Cardiac muscle cell (in vitro differentiated cells and primary cell): Measurements from ENCODE around the gene SIRT4. TPM values are rescaled to one million over a fixed set of nuclear protein-coding genes. Genes with fewer than 3 reads are reported as not detected.

Source experiments
- DNase-seq, 2 donors: peaks; one replicate each; pipeline versions ENCODE4 v3.0.0 to v3.0.0-alpha.2; 2010 to 2017; ENCODE audit warnings: low read depth in 1 of 2, low spot score in 1 of 2
- H3K27ac ChIP-seq: fragments of 200-600 bp; sonication (generic); 2 replicates; pipeline ENCODE4 v1.5.1; 2016
- H3K27me3 ChIP-seq: fragments of 200-600 bp; sonication (generic); 2 replicates; pipeline ENCODE4 v1.6.0; 2016; ENCODE audit warnings: control low read depth
- H3K36me3 ChIP-seq: fragments of 200-600 bp; sonication (generic); 2 replicates; pipeline ENCODE4 v1.5.1; 2016; ENCODE audit warnings: control low read depth
- H3K4me1 ChIP-seq: fragments of 200-600 bp; sonication (generic); 2 replicates; pipeline ENCODE4 v1.8.1; 2017; ENCODE audit warnings: low read depth, mild to moderate bottlenecking, mixed run types
- H3K4me3 ChIP-seq: fragments of 200-600 bp; sonication (generic); 2 replicates; pipeline ENCODE4 v1.5.1; 2016; ENCODE audit warnings: mild to moderate bottlenecking
- H3K9me3 ChIP-seq: fragments of 200-600 bp; sonication (generic); 2 replicates; pipeline ENCODE4 v1.5.1; 2017; ENCODE audit warnings: low read depth, mild to moderate bottlenecking, control low read depth
- polyA plus RNA-seq: library from polyadenylated mRNA; unstranded; fragments of >200 nt; fragmentation: Nextera tagmentation; extraction: Ambion mirVana; gene quantifications from 2 replicates; pipeline ENCODE4 v1.2.1, GENCODE V29; 2016
- total RNA-seq: library from RNA; depleted of rRNA; stranded (reverse); fragments of >200 nt; gene quantifications from 2 replicates; pipeline ENCODE4 v1.2.3, GENCODE V29; 2016
- TF ChIP-seq, protein P1 (sequence below): IDR thresholded peaks from 2 replicates; pipeline ENCODE4 v1.5.1; 2012; ENCODE audit warnings: low read depth, mild to moderate bottlenecking, low read length

The SIRT4 gene
- total and polyA plus RNA-seq, 2 experiments from 2014 or later = 6.7 to 10.3 TPM

DNA sequence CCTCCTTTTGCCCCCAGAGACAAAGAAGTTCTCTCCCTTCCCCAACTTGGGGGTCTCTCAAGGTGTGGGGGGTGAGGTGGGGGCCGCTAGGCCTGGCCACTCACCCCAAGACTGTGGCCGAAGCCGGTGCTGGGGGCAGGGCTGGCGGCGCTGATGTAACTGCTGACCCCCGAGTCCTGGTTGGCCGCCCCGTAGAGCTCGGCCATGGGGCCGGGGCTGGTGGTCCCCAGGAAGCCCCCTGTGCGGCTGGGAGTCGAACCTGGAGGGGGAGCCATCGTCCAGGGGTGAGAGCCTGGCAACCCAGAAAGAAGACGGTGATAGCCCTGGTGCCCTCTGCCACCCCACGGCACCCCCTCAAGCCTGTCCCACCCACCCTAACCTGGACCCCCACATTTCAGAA lies 43.9 kb downstream of the SIRT4 start:
- Histone ChIP-seq H3K4me1 (no peaks in the 10 kb centered on the region), H3K9me3 (no peaks in the 10 kb centered on the region), H3K27ac (no peak overlapping the region), H3K27me3 (no peaks in the 10 kb centered on the region), H3K4me3 (no peak overlapping the region), H3K36me3 (peaks cover 26% of the 10 kb centered on the region)
- TF ChIP-seq, protein P1, sequence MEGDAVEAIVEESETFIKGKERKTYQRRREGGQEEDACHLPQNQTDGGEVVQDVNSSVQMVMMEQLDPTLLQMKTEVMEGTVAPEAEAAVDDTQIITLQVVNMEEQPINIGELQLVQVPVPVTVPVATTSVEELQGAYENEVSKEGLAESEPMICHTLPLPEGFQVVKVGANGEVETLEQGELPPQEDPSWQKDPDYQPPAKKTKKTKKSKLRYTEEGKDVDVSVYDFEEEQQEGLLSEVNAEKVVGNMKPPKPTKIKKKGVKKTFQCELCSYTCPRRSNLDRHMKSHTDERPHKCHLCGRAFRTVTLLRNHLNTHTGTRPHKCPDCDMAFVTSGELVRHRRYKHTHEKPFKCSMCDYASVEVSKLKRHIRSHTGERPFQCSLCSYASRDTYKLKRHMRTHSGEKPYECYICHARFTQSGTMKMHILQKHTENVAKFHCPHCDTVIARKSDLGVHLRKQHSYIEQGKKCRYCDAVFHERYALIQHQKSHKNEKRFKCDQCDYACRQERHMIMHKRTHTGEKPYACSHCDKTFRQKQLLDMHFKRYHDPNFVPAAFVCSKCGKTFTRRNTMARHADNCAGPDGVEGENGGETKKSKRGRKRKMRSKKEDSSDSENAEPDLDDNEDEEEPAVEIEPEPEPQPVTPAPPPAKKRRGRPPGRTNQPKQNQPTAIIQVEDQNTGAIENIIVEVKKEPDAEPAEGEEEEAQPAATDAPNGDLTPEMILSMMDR = no peak
- DNase-seq = no peak

DNA sequence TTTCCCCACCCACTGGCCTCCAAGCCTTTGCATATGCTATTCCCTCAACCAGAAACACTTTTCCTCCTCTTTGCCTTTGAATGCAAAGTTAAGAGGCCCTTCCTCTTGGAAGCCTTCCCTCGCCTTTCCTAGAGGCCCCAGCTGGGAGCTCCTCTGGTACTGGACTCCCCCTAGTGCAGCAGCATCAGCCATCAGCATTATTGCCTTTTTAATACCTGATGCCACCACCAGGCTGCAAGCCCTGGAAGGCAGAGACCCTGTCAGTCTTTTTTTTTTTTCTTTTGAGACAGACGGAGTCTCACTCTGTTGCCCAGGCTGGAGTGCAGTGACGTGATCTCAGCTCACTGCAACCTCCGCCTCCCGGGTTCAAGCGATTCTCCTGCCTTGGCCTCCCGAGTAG lies 44.6 kb downstream of the SIRT4 start:
- DNase-seq = no peak
- Histone ChIP-seq H3K4me1 (no peaks in the 10 kb centered on the region), H3K27me3 (no peaks in the 10 kb centered on the region), H3K4me3 (no peak overlapping the region), H3K9me3 (no peaks in the 10 kb centered on the region), H3K27ac (no peak overlapping the region), H3K36me3 (peaks cover 28% of the 10 kb centered on the region)
- TF ChIP-seq, protein P1 = no peak

DNA sequence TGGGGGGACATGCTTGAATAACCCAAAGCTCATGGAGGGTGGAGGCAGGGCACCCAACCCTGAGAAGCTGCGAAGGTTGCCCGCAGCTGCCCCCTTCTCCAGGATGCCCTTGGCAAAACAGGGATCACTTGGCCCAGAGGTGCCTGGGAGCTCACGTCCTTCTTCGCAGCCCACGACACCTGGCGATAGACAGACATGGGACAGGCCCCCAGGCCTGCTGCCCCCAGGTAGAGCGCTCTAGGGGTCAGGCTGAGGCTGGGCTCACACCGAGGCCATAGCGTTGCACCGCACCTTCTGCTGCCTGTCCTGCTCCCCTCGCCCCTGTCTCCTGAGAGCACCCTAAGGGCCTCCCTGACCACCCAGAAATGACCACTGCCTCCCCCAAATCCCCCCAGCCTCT lies 45.6 kb downstream of the SIRT4 start:
- Histone ChIP-seq H3K36me3 (peaks cover 32% of the 10 kb centered on the region), H3K27me3 (no peaks in the 10 kb centered on the region), H3K9me3 (no peaks in the 10 kb centered on the region), H3K4me3 (no peak overlapping the region), H3K27ac (no peak overlapping the region), H3K4me1 (no peaks in the 10 kb centered on the region)
- TF ChIP-seq, protein P1 = no peak
- DNase-seq = no peak

DNA sequence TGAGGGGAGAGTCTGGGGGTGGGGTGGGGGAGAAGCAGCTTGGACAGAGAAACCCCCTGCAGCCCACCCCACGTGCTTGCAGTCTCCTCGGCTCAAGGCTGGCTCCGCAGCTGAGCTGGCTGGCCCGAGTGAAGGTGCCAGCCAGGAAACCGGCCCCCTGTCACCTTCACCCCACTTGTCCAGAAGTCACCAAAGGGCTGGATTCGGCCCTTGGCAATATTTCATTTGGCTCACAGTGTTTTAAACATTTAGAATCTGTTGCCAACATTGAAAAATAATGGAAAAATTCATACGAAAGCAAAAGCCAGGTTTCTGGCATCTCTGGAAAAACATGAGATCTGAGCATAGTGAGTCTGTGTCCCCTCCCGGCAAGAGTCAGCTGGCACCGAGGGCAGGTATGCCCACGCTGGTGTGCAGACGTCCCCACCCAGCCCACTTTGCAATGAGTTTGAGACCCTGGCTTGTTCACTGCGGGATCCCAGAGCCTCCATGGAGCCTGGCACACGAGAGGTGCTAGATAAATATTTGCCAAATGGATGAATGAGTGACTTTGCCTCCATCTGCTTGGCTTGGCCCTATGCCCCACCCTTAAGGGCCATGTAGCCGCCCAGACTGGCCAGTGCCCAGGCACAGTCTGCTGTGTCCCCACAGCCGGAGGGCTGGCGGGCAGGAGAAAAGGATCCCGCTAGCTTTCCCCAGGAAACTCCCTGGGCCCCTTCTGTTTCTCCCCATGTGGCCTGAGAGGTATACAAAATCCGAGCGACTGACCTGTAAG lies 48.6 kb downstream of the SIRT4 start:
- Histone ChIP-seq H3K36me3 (peaks cover 30% of the 10 kb centered on the region), H3K27me3 (no peaks in the 10 kb centered on the region), H3K27ac (no peak overlapping the region), H3K4me1 (no peaks in the 10 kb centered on the region), H3K9me3 (no peaks in the 10 kb centered on the region), H3K4me3 (no peak overlapping the region)
- TF ChIP-seq, protein P1 = no peak
- no peak for DNase-seq

DNA sequence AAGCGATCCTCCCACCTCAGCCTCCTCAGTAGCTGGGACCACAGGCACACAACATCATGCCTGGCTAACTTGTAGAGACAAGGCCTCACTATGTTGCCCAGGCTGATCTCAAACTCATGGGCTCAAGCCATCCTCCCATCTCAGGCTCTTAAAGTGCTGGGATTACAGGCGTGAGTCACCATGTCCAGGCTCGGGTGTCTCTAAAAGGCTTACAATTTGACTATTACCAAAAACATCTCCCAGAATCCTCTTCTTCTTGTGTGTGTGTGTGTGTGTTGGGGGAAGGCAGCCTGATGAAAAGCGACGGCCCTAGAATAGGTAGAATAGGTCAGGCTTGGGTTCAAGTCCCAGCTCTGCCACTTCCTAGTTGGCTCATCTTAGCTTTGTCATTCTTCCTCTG lies 50.0 kb downstream of the SIRT4 start:
- peaks cover 30% of the 10 kb centered on the region for H3K36me3 ChIP-seq
- no peak overlapping the region for H3K27ac ChIP-seq
- DNase-seq = peak in 1 of 2 donors; percentile 27
- H3K27me3 ChIP-seq = no peaks in the 10 kb centered on the region
- H3K4me3 ChIP-seq = no peak overlapping the region
- TF ChIP-seq, protein P1 = no peak
- no peaks in the 10 kb centered on the region for H3K9me3 ChIP-seq
- H3K4me1 ChIP-seq = no peaks in the 10 kb centered on the region
